SIG-M5 (cell line): ENCODE measurements around the gene RBM6.
"Not testable (repeated sequence)": the region's sequence is repeated elsewhere in the genome, so short reads cannot be mapped to it uniquely, and the experiment has no call there.

Experiments used
- DNase-seq: peaks from one replicate; lab custom pipeline; 2025; lab: John Stamatoyannopoulos, UW

The RBM6 gene

GRCh38 chr3:49914906-49915305 lies 25.0 kb upstream of the RBM6 start:
- DNase-seq, result no peak

GRCh38 chr3:49916686-49917085 lies 23.3 kb upstream of the RBM6 start:
- no peak for DNase-seq

GRCh38 chr3:49917806-49918590 lies 22.0 kb upstream of the RBM6 start:
- not testable (repeated sequence) for DNase-seq

GRCh38 chr3:49924683-49925082 lies 15.3 kb upstream of the RBM6 start:
- DNase-seq, result no peak

GRCh38 chr3:49925485-49925884 lies 14.5 kb upstream of the RBM6 start:
- DNase-seq, result no peak

- no peak for DNase-seq
Measured at GRCh38 chr3:49926117-49926728, 13.7 kb upstream of the RBM6 start.

GRCh38 chr3:49927798-49928197 lies 12.2 kb upstream of the RBM6 start:
- DNase-seq, result no peak

GRCh38 chr3:49928481-49929017 lies 11.4 kb upstream of the RBM6 start:
- no peak for DNase-seq

GRCh38 chr3:49929291-49930167 lies 10.4 kb upstream of the RBM6 start, which contains the start of gene MON1A:
Gene MON1A, minus strand, starts transcription at chr3:49929811. Its CDS starts 16,465 bp downstream, at chr3:49913346.
- DNase-seq, result no peak

GRCh38 chr3:49930168-49930690 lies 9.7 kb upstream of the RBM6 start:
- no peak for DNase-seq

GRCh38 chr3:49930922-49931321 lies 9.0 kb upstream of the RBM6 start:
- no peak for DNase-seq

GRCh38 chr3:49932281-49932680 lies 7.7 kb upstream of the RBM6 start:
- not testable (repeated sequence) for DNase-seq

- no peak for DNase-seq
Measured at GRCh38 chr3:49937090-49937489, 2.9 kb upstream of the RBM6 start.

GRCh38 chr3:49940667-49941249 lies 808 bp downstream of the RBM6 start:
- DNase-seq, result no peak

- DNase-seq, result no peak
Measured at GRCh38 chr3:49942651-49943050, 2.7 kb downstream of the RBM6 start.

GRCh38 chr3:49952924-49953323 lies 13.0 kb downstream of the RBM6 start:
- DNase-seq, result no peak

- no peak for DNase-seq
Measured at GRCh38 chr3:49955636-49956035, 15.7 kb downstream of the RBM6 start.

GRCh38 chr3:49966233-49966942 lies 26.4 kb downstream of the RBM6 start:
- DNase-seq, result no peak

- DNase-seq, result no peak
Measured at GRCh38 chr3:49967291-49967690, 27.3 kb downstream of the RBM6 start.

GRCh38 chr3:49968346-49968745 lies 28.4 kb downstream of the RBM6 start:
- no peak for DNase-seq

GRCh38 chr3:49972656-49973055 lies 32.7 kb downstream of the RBM6 start:
- no peak for DNase-seq
